Omental fat pad (tissue), 4 donors: ENCODE results near the gene KMO. TPM values are rescaled to one million over a fixed set of nuclear protein-coding genes. Genes with fewer than 3 reads are reported as not detected.

Experiments used
- ATAC-seq: fragments of 150-250 bp; one replicate; pipeline ENCODE4 v1.9.1; 2016; ENCODE audit warnings: mild to moderate bottlenecking, moderate library complexity; ENCODE audit not compliant: low FRiP score
- DNase-seq: peaks from one replicate; pipeline ENCODE4 v3.0.0-alpha.2; 2019; ENCODE audit warnings: low spot score
- total RNA-seq, 4 donors: library from RNA; depleted of rRNA; stranded (reverse); fragments of >200 nt; gene quantifications; one replicate each; pipeline ENCODE4 v1.1.0, GENCODE V29; 2016
- TF ChIP-seq, protein P1 (sequence below), 3 donors: fragments of 450-650 bp; IDR thresholded peaks; one replicate each; pipeline ENCODE4 v1.5.1; 2016 to 2017; ENCODE audit warnings: antibody characterized with exemption in 3 of 3, mild to moderate bottlenecking in 3 of 3, moderate library complexity in 2 of 3

The KMO gene
- total RNA-seq, 4 donors from 2014 or later = 1.3 to 4.4 (median 2.5) TPM

DNA sequence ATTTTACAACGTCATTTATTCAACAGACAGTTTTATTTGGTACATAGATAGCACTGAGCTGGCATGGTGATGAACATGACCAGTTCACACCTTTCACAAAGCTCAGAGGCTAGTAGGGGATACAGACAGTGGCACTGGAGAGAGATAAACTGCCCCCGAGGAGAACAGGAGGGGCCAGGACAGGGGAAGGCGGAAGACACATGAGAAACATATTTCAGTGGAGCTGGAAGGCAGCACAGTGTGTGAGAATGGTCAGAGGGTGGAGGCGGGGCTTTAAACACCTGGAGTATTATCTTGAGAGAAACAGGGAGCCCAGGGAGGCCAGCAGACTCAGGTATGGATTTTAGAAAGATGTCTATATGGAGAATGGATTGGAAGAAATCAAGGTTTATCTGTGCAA lies 58.5 kb downstream of the KMO start:
- no peak for DNase-seq
- TF ChIP-seq, protein P1, sequence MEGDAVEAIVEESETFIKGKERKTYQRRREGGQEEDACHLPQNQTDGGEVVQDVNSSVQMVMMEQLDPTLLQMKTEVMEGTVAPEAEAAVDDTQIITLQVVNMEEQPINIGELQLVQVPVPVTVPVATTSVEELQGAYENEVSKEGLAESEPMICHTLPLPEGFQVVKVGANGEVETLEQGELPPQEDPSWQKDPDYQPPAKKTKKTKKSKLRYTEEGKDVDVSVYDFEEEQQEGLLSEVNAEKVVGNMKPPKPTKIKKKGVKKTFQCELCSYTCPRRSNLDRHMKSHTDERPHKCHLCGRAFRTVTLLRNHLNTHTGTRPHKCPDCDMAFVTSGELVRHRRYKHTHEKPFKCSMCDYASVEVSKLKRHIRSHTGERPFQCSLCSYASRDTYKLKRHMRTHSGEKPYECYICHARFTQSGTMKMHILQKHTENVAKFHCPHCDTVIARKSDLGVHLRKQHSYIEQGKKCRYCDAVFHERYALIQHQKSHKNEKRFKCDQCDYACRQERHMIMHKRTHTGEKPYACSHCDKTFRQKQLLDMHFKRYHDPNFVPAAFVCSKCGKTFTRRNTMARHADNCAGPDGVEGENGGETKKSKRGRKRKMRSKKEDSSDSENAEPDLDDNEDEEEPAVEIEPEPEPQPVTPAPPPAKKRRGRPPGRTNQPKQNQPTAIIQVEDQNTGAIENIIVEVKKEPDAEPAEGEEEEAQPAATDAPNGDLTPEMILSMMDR (IDR thresholded peaks at IDR 0.05) = no peak
- ATAC-seq = no peak

DNA sequence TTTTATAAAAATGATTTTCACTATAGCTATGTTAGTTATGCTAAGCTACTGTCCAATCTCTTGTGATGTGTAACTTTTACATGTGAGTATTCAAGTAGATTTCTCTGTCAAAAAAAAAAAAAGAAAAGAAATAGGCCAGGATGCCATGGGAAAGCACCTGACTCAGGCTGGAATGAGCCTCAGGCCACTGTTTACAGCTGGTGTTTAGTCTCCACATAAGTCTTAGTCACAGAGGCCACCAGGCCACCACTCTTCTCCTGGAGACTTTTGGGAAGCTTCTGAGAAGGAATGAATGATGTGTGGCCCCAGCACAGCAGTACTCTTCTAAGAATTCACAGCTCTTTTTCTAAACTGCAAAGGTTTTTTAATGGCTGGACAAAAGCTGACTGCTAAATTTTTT lies 59.1 kb downstream of the KMO start:
- TF ChIP-seq, protein P1 (IDR thresholded peaks at IDR 0.05) = no peak
- ATAC-seq (no peak), DNase-seq (no peak)

DNA sequence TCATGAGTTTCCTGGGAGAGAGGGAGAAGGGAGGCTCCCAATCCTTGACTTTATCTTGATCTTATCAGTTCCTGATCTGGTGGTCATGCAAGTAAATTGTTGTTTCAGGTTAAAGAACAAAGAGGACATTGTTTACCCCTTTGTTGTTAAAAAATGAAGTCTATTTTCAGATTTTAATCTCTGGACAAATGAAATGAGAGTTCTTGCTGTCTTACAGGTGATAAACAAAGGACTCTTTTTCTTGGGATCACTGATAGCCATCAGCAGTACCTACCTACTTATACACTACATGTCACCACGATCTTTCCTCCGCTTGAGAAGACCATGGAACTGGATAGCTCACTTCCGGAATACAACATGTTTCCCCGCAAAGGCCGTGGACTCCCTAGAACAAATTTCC lies 59.6 kb downstream of the KMO start:
- DNase-seq (no peak), ATAC-seq (no peak)
- TF ChIP-seq, protein P1 (IDR thresholded peaks at IDR 0.05) = no peak

DNA sequence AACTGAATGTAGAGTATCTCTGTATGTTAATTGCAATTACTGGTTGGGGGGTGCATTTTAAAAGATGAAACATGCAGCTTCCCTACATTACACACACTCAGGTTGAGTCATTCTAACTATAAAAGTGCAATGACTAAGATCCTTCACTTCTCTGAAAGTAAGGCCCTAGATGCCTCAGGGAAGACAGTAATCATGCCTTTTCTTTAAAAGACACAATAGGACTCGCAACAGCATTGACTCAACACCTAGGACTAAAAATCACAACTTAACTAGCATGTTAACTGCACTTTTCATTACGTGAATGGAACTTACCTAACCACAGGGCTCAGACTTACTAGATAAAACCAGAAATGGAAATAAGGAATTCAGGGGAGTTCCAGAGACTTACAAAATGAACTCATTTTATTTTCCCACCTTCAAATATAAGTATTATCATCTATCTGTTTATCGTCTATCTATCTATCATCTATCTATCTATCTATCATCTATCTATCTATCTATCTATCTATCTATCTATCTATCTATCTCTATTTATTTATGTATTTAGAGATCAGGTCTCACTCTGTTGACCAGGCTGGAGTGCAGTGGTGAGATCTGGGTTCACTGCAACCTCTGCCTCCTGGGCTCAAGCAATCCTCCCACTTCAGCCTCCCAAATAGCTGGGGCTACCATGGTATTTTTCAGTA lies 60.2 kb downstream of the KMO start:
- TF ChIP-seq, protein P1 (IDR thresholded peaks at IDR 0.05) = no peak
- ATAC-seq = no peak
- no peak for DNase-seq

DNA sequence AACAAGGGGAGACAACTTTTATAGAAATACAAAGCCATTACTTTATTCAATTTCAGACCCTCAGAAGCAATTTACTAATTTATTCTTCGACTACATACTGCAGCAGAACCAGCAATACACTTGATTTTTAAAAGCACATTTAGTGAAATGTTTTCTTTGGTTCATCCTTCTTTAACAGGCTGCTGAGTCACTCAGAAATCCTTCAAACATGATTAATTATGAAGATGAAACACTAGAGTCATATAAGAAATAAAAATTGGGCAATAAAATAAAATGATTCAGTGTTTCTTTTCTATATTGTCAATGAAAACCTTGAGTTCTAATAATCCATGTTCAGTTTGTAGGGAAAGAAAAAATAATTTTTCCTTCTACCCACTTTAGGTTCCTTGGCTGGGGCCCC lies 61.0 kb downstream of the KMO start:
- TF ChIP-seq, protein P1 (IDR thresholded peaks at IDR 0.05) = no peak
- DNase-seq (no peak), ATAC-seq (no peak)

DNA sequence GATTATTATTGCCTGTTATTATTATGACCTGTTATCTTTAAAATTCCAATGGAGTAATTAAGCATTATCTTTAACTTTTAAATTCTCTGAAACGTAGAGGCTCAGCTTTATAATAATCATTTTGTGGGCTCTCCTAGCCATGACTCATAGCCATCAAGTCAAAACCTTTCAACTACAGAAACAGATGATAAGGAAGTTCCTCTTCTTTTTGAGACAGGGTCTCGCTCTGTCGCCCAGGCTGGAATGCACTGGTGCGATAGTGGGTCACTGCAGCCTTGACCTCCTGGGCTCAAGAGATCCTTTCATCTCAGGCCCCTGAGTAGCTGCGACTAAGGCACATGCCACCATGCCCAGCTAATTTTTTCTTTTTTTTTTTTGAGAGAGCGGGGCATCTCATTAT lies 64.5 kb downstream of the KMO start:
- TF ChIP-seq, protein P1 (IDR thresholded peaks at IDR 0.05) = no peak
- ATAC-seq = no peak
- DNase-seq = no peak

DNA sequence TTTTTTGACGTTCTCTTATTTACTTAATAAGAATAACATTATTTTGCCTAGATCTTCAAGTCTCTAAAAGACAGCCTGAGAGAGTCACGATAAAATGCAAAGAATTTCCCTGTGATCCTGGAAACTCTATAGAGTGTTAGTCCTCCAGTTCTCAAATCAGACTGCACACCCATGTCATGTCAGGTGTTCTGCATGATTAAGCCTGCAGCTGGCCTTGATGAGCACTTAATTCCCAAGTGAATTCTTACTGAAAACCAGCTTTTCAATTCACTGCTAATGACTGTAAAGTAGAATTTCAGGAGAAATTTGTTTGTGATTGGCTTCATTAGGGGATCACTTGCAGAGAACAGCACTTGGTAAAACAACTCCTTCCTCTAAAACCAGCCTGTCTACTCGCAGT lies 66.1 kb downstream of the KMO start:
- TF ChIP-seq, protein P1 (IDR thresholded peaks at IDR 0.05) = no peak
- ATAC-seq = no peak

More for the DNA sequence above, 66.1 kb downstream of the KMO start:
- no peak for DNase-seq
